HG03025 (cell line): ENCODE measurements around the gene UBE2L5.

Source experiments
- ATAC-seq: cut with Tn5 transposase; IDR thresholded peaks from one replicate; pipeline ENCODE4 v1.9.1; 2021; ENCODE audit warnings: mild to moderate bottlenecking, moderate library complexity; ENCODE audit not compliant: unreplicated experiment, low FRiP score

The UBE2L5 gene

GRCh38 chr13:30422054-30422839, at the start of gene UBE2L5:
Gene UBE2L5, plus strand, starts transcription at chr13:30422493. Its CDS starts 5,498 bp downstream, at chr13:30427991.
- no peak for ATAC-seq

GRCh38 chr13:30373727-30374126, 48.6 kb upstream of the UBE2L5 start:
- no peak for ATAC-seq

- ATAC-seq = no peak
Observed at GRCh38 chr13:30375265-30375835, 46.9 kb upstream of the UBE2L5 start.

- ATAC-seq = peak; percentile 59
Observed at GRCh38 chr13:30376426-30377311, 45.6 kb upstream of the UBE2L5 start.

GRCh38 chr13:30377312-30377685, 45.0 kb upstream of the UBE2L5 start:
- ATAC-seq = no peak

- ATAC-seq = no peak
Observed at GRCh38 chr13:30378191-30378590, 44.1 kb upstream of the UBE2L5 start.

- ATAC-seq = no peak
Observed at GRCh38 chr13:30381049-30381448, 41.2 kb upstream of the UBE2L5 start.

- no peak for ATAC-seq
Observed at GRCh38 chr13:30382836-30383525, 39.3 kb upstream of the UBE2L5 start.

GRCh38 chr13:30388406-30389283, 33.6 kb upstream of the UBE2L5 start:
- ATAC-seq = no peak

GRCh38 chr13:30391956-30392680, 30.2 kb upstream of the UBE2L5 start:
- ATAC-seq = no peak

- no peak for ATAC-seq
Observed at GRCh38 chr13:30392681-30393045, 29.6 kb upstream of the UBE2L5 start.

GRCh38 chr13:30394751-30395191, 27.5 kb upstream of the UBE2L5 start:
- peak; percentile 79 for ATAC-seq

GRCh38 chr13:30395192-30396158, 26.8 kb upstream of the UBE2L5 start:
- peak; percentile 47 for ATAC-seq

GRCh38 chr13:30396434-30397075, 25.7 kb upstream of the UBE2L5 start:
- ATAC-seq = no peak

GRCh38 chr13:30398601-30399072, 23.7 kb upstream of the UBE2L5 start:
- no peak for ATAC-seq

- ATAC-seq = no peak
Observed at GRCh38 chr13:30400376-30400775, 21.9 kb upstream of the UBE2L5 start.

- ATAC-seq = no peak
Observed at GRCh38 chr13:30401347-30401746, 20.9 kb upstream of the UBE2L5 start.
